GM18858 (cell line): Measurements from ENCODE around the gene LRRIQ3.
A peak's percentile ranks its signal among the peaks of the same experiment; 100 is the strongest.
"Not testable (repeated sequence)": the region's sequence is repeated elsewhere in the genome, so short reads cannot be mapped to it uniquely, and the experiment has no call there.

Experiments
- ATAC-seq: cut with Tn5 transposase; IDR thresholded peaks from one replicate; pipeline ENCODE4 v1.9.1; 2021; ENCODE audit not compliant: unreplicated experiment

The LRRIQ3 gene

GRCh38 chr1:74197657-74198552 is at the start of gene LRRIQ3, which contains the start of gene FPGT:
TSS of gene LRRIQ3 (minus strand) at chr1:74198176. CDS start at chr1:74183684, 14,492 bp downstream.
TSS of gene FPGT (plus strand) at chr1:74198242. CDS start at chr1:74198279, 37 bp downstream.
- peak; percentile 91 for ATAC-seq

GRCh38 chr1:74246315-74246714 is 48.3 kb upstream of the LRRIQ3 start:
- ATAC-seq: no peak

- no peak for ATAC-seq
Measured at GRCh38 chr1:74245168-74245772, 47.3 kb upstream of the LRRIQ3 start.

GRCh38 chr1:74237787-74238186 is 39.8 kb upstream of the LRRIQ3 start:
- ATAC-seq: no peak

GRCh38 chr1:74237035-74237434 is 39.1 kb upstream of the LRRIQ3 start:
- no peak for ATAC-seq

- no peak for ATAC-seq
Measured at GRCh38 chr1:74236440-74236839, 38.5 kb upstream of the LRRIQ3 start.

GRCh38 chr1:74235153-74235552 is 37.2 kb upstream of the LRRIQ3 start, which contains the start of gene TNNI3K:
TSS of gene TNNI3K (plus strand) at chr1:74235387. CDS start at chr1:74235452, 65 bp downstream.
- no peak for ATAC-seq

GRCh38 chr1:74223453-74223852 is 25.5 kb upstream of the LRRIQ3 start:
- no peak for ATAC-seq

- ATAC-seq: no peak
Measured at GRCh38 chr1:74222701-74223100, 24.7 kb upstream of the LRRIQ3 start.

- ATAC-seq: no peak
Measured at GRCh38 chr1:74215229-74215628, 17.3 kb upstream of the LRRIQ3 start.

- no peak for ATAC-seq
Measured at GRCh38 chr1:74205266-74205665, 7.3 kb upstream of the LRRIQ3 start.

GRCh38 chr1:74199504-74199903 is 1.5 kb upstream of the LRRIQ3 start:
- no peak for ATAC-seq

GRCh38 chr1:74197255-74197654 is 721 bp downstream of the LRRIQ3 start:
- ATAC-seq: no peak

GRCh38 chr1:74195339-74195738 is 2.6 kb downstream of the LRRIQ3 start:
- no peak for ATAC-seq

GRCh38 chr1:74193908-74194307 is 4.1 kb downstream of the LRRIQ3 start:
- no peak for ATAC-seq

- ATAC-seq: no peak
Measured at GRCh38 chr1:74180490-74180889, 17.5 kb downstream of the LRRIQ3 start.

GRCh38 chr1:74174423-74174822 is 23.6 kb downstream of the LRRIQ3 start:
- ATAC-seq: not testable (repeated sequence)

- ATAC-seq: no peak
Measured at GRCh38 chr1:74162333-74162732, 35.6 kb downstream of the LRRIQ3 start.

- ATAC-seq: no peak
Measured at GRCh38 chr1:74161497-74161896, 36.5 kb downstream of the LRRIQ3 start.

GRCh38 chr1:74160046-74160445 is 37.9 kb downstream of the LRRIQ3 start:
- no peak for ATAC-seq

GRCh38 chr1:74145086-74145485 is 52.9 kb downstream of the LRRIQ3 start:
- no peak for ATAC-seq

GRCh38 chr1:74117370-74117769 is 80.6 kb downstream of the LRRIQ3 start:
- ATAC-seq: not testable (repeated sequence)
